Hematopoietic multipotent progenitor cell treated with erythropoietin and hydrocortisone succinate and interleukin-3 and kit ligand, for 6 days (in vitro differentiated cells): ENCODE data around the gene PREX1.
"Not testable (repeated sequence)": the region's sequence is repeated elsewhere in the genome, so short reads cannot be mapped to it uniquely, and the experiment has no call there.

ENCODE experiments used
- DNase-seq: peaks from one replicate; pipeline ENCODE4 v3.0.0-alpha.2; 2015

PREX1 gene

DNA sequence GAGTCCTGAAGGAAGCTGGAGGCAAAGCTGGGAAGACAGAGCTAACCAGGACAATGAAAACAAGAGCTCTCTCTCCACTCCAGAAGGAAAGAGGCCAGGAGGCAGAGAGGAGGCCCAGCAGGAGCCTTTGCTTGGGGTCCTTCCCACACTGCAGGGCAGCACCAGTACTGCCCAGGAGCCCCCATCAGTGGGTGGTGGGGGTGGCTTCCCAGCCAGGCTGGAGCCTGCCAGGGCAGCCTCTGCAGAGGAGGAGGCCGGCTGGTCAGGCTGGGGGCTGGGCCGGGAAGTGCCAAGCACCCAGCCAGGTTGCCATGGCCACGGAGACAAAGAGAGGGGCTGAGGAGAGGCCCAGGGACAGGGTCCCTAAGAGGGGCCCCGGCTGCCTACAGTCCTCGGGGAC lies 33.4 kb downstream of the PREX1 start:
- DNase-seq: no peak

DNA sequence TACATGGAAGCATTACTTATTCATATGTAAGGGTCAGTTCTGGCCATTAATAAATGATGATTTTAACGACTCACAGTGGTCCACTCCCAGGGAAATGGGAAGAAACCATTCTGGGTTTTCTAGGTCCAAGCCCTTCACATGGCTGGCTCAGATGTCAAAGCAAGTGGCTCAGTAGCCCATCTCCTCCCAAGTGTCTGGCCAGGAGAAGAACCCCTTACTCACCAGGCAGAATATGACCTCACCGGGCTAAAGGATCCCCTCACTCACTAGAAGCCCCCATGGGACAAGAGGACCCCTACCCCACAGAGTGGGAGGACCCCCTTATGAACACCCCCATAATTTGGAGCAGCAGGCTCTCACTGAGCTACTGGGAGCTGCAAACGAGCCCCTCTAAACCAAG lies 34.0 kb downstream of the PREX1 start:
- DNase-seq: no peak

DNA sequence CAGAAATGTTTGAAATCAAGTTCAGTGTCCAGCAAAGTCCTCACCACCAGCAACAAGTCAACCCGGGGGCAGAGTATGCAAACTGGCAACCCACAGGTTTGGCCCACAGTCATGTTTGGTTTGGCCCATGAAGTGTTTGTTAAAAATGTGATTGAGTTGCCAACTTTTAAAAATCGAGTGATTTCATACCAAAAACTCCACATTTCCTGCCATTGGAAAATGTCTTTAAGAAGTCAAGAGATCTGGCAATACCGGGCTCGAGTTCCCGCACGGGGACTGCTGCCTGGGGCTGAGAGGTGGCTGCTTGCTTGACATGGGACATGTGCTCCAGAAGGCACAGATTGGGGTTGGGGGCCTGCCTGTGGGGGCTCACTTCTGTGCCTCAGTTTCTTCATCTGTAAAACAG lies 36.1 kb downstream of the PREX1 start:
- DNase-seq: no peak

DNA sequence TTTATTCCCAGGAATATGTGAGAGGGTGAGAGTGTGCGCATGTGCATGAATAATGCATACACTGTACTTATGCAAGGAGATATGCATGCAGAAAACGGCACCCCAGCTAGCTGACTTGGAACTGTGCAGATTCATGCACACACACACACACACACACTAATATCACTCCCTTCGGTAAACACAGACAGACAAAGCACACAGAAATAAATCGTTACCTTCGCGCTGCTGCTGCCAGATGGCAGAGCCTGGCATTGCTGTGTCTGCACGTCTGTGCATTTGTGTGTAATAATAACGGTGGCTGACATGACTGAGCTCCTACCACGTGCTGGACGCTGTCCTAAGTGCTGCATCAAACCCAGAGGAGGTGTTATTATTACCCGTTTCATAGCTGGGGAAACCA lies 36.8 kb downstream of the PREX1 start:
- DNase-seq: peak; percentile 71

DNA sequence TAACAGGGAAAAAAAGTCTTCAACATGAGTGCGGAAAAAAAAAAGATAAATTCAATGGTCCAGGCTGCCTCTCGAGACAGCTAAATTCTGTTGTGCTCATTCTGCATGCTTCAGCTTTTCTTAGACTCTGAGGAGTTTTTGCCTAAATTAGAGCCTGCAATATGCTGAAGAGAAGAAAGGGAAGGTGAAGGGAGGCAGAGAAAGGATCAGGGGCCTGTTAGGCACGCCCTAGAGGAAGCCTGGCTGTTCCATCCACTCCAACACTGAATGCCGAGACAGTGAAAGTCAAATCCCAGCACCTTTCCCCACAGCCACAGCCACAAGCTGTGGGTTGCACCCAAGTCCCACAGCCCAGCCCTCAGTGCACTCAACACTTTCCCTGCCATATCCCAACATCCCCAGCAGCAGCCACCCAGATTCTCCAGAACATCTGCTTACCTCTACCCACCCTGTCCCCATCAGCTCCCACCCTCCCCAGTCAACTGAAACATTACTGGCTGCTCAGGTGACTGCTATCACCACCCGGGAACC lies 37.3 kb downstream of the PREX1 start:
- DNase-seq: no peak

DNA sequence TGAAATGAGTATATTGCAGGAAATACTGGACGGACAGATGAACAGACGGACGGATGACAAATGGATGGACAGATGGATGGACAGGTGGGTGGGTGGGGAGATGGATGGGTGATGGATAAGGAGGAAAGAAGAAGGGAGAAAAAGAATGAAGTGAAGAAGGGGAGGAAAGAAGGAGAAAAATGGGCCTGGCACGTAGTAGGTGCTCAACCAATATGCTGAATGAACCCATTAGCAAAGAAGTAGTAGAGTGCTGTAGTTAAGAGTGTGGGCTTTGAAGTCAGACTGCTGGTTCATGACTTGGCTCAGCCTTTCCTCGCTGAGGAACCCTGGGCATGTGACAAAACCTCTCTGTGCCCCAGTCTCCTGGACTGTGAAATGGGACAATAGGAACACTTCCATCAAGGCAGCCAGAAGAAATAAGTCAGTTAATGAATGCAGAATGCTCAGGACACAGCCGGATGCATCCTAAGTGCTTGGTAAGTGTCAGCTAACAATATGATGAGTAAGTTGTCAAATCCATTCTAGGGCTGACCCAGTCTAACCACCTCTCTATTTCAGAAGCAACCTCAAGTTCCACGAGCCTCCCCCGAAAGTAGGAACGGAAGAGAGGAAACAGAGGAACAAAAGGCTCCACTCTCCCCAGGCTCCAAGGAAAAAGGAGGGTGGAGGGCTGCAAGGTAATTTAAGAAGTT lies 37.9 kb downstream of the PREX1 start:
- no peak for DNase-seq

DNA sequence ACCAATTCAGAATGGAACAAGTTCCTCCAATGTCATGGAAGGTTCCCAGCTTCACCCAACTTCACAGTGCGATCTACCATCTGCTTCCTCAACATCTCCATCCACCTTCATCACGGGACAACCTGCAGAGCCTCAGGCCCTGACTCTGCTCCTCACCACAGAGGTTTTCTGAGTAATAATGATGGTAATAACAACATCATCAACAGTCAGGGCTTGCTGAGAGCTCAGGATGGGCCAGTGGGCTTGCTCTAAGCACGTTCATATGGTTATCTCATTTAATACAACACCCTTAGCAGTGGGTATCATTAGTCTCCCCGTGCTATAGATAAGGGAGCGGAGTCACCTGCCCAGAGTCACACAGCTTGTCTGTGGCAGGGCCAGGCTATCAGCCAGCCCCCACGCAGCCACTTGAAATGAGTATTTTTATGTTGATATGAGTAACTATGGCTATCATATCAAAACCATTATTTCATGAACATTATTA lies 38.6 kb downstream of the PREX1 start:
- peak; percentile 77 for DNase-seq

DNA sequence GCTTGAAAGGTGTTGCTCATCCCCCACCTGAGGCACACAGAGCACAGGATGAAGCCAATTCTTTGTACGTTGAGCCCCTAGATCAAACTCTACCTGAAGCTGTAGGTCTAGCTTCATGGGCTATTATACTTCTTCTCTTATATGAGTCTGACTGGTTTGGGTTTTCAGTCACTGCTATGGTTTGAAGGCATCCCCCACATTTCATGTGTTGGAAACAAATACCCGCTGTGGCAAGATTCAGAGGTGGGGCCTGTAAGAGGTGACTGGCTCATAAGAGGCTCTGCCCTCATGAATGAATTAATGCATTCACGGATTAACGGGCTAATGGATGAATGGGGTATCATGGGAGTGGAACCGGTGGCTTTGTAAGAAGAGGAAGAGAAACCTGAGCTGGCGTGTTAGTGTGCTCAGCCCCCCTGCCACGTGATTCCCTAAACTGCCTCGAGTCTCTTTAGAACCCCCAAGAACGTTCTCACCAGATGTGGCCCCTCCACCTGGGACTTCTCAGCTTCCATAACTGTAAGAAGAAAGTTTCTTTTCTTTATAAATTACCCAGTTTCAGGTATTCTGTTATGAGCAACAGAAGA lies 39.2 kb downstream of the PREX1 start:
- no peak for DNase-seq

DNA sequence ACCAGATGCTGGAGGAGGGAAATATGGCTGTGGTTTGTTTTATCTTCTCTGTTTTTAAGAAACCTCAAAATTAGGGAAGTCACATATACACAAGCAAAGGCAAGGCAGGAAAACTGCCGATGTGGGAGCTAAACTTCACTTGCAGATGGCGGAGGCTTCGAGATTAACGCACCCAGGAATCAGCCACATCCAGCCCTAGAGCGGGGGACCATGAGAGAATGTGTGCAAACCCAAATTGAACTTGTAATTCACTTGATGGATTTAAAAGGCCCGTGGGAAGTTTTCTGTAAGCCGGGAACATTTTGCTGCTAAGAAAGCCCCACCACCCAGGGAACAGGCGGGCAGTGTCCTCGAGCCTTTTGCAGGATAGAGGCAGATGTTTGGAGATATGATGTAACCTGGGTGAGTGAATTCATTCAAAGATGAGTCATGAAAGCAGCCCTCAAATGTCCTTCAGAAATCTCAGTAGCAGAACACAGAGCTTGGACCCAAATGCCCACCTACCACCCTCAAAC lies 39.9 kb downstream of the PREX1 start:
- peak; percentile 80 for DNase-seq

DNA sequence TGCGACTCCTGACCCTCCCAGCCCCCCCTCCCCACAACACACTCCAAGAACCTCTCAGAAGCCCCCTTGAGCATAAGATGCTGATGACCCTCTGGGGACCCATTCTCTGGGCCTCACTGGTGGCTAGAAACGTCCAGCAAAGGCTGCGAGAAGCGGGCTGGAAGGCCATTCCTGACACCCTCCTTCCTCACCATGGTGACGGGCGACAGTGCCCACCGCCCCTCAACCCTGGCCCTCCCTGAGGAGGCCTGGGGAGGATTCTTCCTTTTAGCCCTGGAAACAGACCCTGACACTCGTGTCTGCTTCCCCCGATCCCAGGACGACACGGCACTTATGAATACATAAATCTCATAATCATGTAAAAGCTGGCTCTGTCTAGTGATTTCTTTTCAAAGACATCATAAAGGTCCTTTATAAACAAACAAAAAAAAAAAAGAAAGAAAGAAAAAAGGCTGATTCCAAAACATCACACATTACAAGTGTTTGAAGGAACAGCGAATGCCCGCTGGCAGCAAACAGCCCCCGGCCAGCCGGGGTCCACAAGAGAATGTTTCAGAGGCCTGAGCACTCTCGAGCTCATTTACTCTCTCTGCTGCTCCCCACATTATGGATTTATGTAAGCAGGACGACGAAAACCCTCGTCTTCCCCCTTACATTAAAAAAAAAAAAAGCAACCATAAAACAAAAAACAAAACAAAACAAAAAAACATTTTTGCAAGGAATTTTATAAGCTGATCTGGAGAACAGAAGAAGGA lies 40.7 kb downstream of the PREX1 start:
- no peak for DNase-seq

DNA sequence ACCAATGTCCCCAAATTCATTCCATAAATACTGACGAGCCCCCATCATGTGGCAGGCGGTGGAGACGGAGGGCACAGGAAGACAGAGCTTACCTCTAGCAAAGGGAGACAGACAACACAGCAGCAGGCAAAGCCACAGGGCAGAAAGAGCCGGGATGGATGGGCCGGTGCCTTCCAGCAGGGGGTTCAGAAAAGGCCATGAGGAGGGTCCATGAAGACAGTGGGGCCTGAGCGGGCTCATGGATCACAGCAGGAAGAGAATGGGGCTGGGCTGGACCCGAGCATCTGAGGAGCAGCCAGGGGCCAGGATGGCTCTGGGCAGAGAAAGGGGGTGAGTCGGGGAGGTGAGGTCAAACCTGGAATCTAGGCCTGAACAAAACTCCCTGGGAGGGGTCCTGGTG lies 42.0 kb downstream of the PREX1 start:
- DNase-seq: no peak

DNA sequence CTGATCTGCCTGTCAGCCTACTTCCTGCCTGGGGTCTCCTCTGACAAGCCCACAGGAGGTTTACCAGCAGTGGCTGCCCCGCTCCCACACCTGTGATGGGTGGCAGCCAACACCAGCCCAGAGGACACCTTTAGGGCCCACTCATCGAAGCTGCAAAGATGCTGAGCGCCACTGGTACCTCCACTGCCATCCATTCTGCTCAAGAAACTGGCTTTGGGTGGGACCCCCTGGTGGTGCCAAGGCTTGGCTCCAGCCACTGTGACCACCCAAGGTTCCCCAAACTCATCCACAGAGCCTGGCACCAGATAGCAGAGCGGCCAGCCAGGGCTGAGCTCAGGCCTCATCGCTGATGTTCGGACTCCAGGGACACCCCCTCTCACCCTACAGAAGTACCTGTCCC lies 42.5 kb downstream of the PREX1 start:
- DNase-seq: no peak

DNA sequence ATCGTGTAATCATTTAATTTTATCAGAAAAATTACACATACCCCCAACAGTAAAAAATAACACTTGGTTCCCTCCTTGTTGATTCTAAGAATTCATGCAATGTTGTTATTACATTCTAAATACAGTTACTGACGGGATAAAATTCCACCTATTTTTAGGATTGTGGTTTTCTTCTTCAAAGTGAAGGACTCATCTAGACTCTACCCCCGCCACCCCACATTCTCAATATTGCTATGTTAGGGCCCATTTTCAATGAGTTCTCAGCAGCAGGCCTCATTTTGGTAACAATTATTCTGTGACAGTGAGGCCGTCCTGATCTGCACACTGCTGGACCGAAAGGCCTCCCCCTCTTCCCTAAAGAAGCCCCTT lies 43.5 kb downstream of the PREX1 start:
- DNase-seq: no peak

DNA sequence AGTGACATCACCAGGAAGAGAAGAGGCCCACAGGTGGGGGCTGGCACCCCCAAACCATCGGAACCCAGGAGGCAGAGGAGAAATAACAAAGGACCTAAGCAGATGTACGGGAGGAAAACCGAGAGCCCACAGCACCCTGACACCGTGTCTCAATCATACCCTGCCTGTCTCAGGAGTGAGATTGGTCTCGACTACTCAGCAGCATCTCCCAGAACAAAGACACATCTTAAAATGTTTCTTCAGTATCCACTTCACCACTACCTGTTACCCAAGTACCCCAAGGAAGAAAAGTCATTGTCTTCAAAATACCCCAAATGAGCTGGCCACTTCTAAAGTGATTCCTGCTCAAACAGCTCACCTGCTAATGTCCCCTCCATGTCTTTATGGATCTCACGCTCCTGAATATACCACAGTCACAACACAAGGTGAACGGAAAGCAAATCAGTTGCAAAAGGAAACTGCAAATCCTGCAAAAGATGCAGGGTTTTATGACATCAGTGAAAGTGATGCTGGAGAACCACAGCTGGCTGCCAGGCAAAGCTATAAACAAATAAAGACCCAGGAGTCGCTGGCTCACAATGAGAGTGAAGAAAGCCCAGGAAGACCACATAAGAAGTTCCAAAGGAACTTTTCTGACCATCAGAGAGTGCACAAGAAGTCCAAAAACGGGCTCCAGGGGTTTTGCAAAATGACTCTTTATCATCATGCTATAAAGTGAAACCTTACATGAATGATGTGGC lies 44.1 kb downstream of the PREX1 start:
- DNase-seq: no peak

DNA sequence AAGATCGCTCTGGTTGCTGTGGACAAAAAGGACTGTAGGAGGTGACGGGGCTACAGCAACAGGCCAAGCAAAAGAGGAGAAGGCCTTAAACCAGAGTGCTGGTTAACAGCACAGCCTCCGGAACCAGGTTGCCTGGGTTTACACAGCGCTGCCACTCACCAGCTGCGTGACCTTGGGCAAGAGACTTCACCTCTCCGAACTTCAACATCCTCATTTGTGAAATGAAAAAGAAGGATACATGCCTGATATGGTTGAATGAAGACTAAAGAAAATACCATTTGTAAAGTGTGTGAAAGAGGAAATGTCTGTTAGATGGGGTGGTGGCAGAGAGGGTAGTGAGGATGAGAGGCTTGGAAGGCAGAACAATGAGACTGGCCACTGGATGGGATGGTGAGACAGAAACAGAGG lies 44.9 kb downstream of the PREX1 start:
- DNase-seq: no peak

DNA sequence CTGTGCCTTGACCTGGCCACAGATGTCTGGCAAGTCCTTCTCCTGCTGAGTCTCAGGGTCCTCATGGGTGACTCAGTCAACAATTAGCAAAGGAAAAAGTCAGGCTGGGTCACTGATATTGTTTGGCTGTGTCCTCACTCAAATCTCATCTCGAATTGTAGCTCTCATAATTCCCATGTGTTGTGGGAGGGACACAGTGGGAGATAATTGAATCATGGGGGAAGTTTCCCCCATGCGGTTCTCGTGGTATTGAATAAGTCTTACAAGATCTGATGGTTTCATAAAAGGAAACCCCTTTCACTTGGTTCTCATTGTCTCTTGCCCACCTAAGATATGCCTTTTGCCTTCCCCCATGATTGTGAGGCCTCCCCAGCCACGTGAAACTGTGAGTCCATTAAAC lies 45.7 kb downstream of the PREX1 start:
- no peak for DNase-seq

DNA sequence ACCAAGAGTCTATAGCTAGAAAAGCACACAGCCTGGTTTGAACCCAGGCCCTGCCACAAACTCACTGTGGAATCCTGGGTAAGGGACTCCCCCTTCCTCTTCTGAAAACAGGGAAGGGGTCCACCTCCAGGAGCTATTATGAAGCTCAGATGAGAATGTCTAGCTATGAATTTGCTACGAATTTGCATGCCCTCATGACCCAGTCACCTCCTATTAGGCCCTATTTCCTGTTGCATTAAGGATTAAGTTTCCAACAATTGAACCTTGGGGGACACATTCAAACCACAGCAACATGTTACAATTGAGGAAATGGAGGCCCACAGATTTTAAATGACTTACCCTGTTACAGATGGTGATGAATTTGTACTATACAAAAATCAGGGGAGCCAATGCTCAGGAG lies 46.2 kb downstream of the PREX1 start:
- DNase-seq: no peak

DNA sequence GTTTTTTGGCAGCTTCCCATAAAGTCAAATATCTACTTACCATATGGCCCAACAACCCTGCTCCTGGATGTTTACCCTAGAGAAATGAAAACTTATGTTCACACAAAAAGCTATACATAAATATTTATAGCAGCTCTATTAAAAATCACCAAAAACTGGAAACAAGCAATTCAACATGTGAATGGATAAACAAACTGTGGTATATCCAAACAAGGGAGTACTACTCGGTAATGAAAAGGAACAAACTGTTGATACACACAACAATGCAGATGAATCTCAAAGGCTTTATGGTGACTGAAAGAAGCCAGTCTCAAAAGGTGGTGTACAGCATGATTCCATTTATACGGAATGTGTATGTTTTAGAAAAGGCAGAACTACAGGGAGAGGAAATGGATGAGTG lies 48.4 kb downstream of the PREX1 start:
- no peak for DNase-seq

DNA sequence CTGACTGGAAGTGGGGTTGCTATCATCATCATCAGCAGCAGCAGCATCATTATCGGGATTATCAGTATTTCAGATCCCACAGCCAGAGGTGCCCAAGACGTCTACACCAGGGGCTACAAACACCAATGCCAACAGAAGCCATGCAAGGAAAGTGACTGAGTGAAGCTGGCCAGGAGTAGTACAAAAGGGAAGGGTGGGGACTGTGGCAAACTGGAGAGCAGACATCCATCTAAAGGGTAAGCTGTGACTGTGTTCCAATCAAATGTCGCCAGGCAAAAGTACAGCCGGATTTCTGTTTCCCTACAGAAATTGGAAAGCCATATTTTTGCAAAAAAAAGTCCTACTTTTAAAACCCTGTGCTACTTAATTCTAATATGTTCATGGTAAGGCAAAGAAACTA lies 50.0 kb downstream of the PREX1 start:
- no peak for DNase-seq

DNA sequence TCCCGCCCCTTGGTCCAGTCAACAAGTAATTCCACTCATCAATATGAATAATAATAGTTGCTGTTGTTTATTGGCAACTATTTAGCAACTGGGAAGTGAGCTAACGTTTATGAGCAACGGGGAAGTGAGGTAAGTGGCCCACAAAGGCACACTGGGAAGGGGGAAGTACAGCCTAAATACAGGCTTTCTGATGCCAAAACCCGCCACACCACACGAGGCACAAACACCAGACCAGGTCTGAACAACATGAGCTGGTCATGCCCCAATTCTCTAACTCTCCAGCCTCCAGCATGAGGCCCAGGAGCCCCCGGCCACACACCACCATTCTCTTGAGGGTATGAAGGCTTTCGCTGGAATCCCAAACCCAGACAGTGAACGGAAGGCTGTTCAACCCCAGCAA lies 50.8 kb downstream of the PREX1 start:
- DNase-seq: no peak

DNA sequence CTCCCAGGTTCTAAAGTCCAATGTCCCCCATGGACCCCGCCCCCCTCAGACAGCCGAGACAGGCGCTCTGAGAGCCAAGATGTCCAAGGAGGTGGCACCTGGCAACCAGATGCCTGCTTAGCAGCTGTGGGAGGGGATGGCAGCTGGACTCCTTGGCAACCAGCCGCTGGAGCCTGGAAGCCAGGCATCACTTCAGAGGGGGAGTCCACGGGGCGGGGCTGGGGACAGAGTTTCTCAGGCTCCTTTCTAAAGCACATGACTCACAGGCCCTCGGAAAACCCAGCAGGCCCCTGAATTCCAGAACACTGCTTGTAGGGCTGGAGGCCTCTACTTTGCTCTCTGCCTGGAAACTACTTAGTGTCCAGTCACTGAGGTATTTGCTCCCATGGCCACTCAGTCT lies 51.5 kb downstream of the PREX1 start:
- DNase-seq: no peak

DNA sequence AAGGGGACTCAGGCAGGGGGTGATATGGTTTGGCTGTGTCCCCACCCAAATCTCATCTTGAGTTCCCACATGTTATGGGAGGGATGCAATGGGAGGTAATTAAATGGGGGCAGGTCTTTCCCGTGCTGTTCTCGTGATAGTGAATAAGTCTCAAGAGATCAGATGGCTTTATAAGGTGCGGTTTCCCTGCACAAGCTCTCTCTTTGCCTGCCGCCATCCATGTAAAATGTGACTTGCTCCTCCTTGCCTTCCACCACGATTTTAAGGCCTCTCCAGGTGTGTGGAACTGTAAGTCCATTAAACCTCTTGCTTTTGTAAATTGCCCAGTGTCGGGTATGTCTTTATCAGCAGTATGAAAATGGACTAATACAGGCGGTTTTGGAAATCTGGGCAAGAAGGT lies 52.3 kb downstream of the PREX1 start:
- DNase-seq: not testable (repeated sequence)

DNA sequence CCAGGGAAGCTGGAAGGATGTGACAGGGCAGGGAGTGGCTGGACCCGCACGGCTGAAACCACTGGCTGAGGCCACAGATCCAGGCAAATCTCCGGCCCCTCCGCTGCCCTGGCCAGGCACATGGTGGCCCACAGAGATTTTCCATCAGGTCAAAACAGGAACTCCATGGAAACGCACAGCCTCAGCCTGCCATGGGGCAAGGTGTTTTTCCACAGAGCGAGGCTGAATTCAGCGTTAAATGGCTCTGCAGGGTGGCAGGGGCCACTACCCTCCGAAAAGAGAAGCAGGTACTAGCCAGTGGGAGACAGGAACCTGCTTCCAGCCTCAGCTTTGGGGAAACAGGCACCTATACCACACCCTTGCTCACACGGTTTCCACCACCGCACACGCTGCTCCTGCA lies 53.1 kb downstream of the PREX1 start:
- no peak for DNase-seq
